Gastrocnemius medialis (tissue), 4 donors: ENCODE results near the gene NBEA.

Experiments
- CTCF ChIP-seq, 5 experiments: fragments of 450-650 bp in 3 of 5; fragments of 200-600 bp in 2 of 5; sonication (generic) in 2 of 5; IDR thresholded peaks in 4 of 5; conservative IDR thresholded peaks in 1 of 5; 1 replicate in 4 of 5; 2 replicates in 1 of 5; pipeline ENCODE4 v1.5.1; 2016 to 2019; ENCODE audit warnings: antibody characterized with exemption in 5 of 5, mild to moderate bottlenecking in 3 of 5, moderate library complexity in 3 of 5
- POLR2A ChIP-seq, 2 donors: fragments of 450-650 bp; IDR thresholded peaks; one replicate each; pipeline ENCODE4 v1.6.1; 2017; ENCODE audit warnings: antibody characterized with exemption in 2 of 2, mild to moderate bottlenecking in 2 of 2, moderate library complexity in 2 of 2

DNA sequence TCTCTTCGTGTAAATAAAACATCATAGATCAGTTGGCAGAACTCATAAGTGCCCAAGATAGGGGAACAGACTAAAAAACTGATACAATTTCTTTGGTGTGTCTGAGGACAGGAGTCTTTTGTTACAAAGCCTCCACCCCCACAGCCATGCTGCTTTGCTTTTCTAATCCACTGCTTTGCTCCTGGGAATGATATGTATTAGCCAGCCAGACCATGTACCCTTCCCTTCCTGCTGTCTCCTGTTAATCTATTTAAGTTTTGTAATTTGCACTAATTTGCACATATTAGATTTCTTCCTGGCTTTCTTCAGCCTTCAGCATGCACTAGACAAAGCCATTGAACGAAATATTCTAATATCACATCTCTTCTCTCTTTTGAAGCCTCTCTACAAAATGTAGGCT lies 403.9 kb downstream of the NBEA start:
- no peak for TF ChIP-seq CTCF (IDR thresholded peaks at IDR 0.05 in 4 of 5, conservative IDR thresholded peaks at IDR 0.05 in 1 of 5)
- no peak for TF ChIP-seq POLR2A (IDR thresholded peaks at IDR 0.05)
